Right atrium auricular region (tissue), 2 donors: Measurements from ENCODE around the gene ATXN3L. TPM values are rescaled to one million over a fixed set of nuclear protein-coding genes. Genes with fewer than 3 reads are reported as not detected.

Source experiments
- DNase-seq: peaks from one replicate; pipeline ENCODE4 v3.0.0-alpha.2; 2019; ENCODE audit warnings: low spot score
- H3K27ac ChIP-seq, 2 donors: fragments of 200-600 bp; sonication (generic); 1 replicate in 1 of 2; 2 replicates in 1 of 2; pipeline ENCODE4 v1.5.1; 2016 to 2019
- H3K27me3 ChIP-seq, 2 donors: fragments of 200-600 bp; sonication (generic); one replicate each; pipeline versions ENCODE4 v1.5.1 to v1.6.0; 2017 to 2019
- H3K36me3 ChIP-seq: fragments of 200-600 bp; sonication (generic); one replicate; pipeline ENCODE4 v1.5.1; 2016
- H3K4me1 ChIP-seq, 2 donors: fragments of 200-600 bp; sonication (generic); one replicate each; pipeline versions ENCODE4 v1.5.1 to v1.6.0; 2017 to 2019
- H3K4me3 ChIP-seq, 2 donors: fragments of 200-600 bp; sonication (generic); 1 replicate in 1 of 2; 2 replicates in 1 of 2; pipeline ENCODE4 v1.5.1; 2017 to 2019; ENCODE audit warnings: mild to moderate bottlenecking in 1 of 2, moderate library complexity in 1 of 2
- H3K9me3 ChIP-seq, 2 donors: fragments of 200-600 bp; sonication (generic); one replicate each; pipeline ENCODE4 v1.5.1; 2019
- CTCF ChIP-seq, 2 donors: fragments of 200-600 bp; sonication (generic); IDR thresholded peaks; one replicate each; pipeline ENCODE4 v1.5.1; 2019; ENCODE audit warnings: antibody characterized with exemption in 2 of 2
- total RNA-seq, 2 donors: library from RNA; depleted of rRNA; stranded (reverse); fragments of >200 nt; gene quantifications; one replicate each; pipeline ENCODE4 v1.1.0, GENCODE V29; 2016

ATXN3L gene
- total RNA-seq, 2 donors from 2014 or later: not detected

GRCh38 chrX:13284570-13284969 is 35.3 kb downstream of the ATXN3L start:
- Histone ChIP-seq H3K4me1 (no peaks in the 10 kb centered on the region), H3K36me3 (no peaks in the 10 kb centered on the region), H3K27ac (no peak overlapping the region), H3K4me3 (no peak overlapping the region), H3K27me3 (no peaks in the 10 kb centered on the region), H3K9me3 (peaks cover 4 to 20% of the 10 kb centered on the region in 2 donors)
- DNase-seq: no peak
- no peak for TF ChIP-seq CTCF (IDR thresholded peaks at IDR 0.05)

GRCh38 chrX:13283950-13284546 is 35.8 kb downstream of the ATXN3L start:
- H3K27me3 ChIP-seq: no peaks in the 10 kb centered on the region
- no peak for DNase-seq
- H3K9me3 ChIP-seq: peaks cover 4 to 20% of the 10 kb centered on the region in 2 donors
- H3K27ac ChIP-seq: no peak overlapping the region
- no peak for TF ChIP-seq CTCF (IDR thresholded peaks at IDR 0.05)
- H3K4me3 ChIP-seq: no peak overlapping the region
- no peaks in the 10 kb centered on the region for H3K4me1 ChIP-seq
- no peaks in the 10 kb centered on the region for H3K36me3 ChIP-seq

GRCh38 chrX:13283512-13283911 is 36.3 kb downstream of the ATXN3L start:
- H3K4me3 ChIP-seq: no peak overlapping the region
- no peaks in the 10 kb centered on the region for H3K27me3 ChIP-seq
- no peak for TF ChIP-seq CTCF (IDR thresholded peaks at IDR 0.05)
- H3K9me3 ChIP-seq: peaks cover 4 to 20% of the 10 kb centered on the region in 2 donors
- H3K4me1 ChIP-seq: no peaks in the 10 kb centered on the region
- no peaks in the 10 kb centered on the region for H3K36me3 ChIP-seq
- no peak overlapping the region for H3K27ac ChIP-seq
- DNase-seq: no peak

- H3K9me3 ChIP-seq: peaks cover 4 to 19% of the 10 kb centered on the region in 2 donors
- H3K4me1 ChIP-seq: no peaks in the 10 kb centered on the region
- no peak overlapping the region for H3K27ac ChIP-seq
- DNase-seq: no peak
- no peak for TF ChIP-seq CTCF (IDR thresholded peaks at IDR 0.05)
- no peak overlapping the region for H3K4me3 ChIP-seq
- H3K27me3 ChIP-seq: no peaks in the 10 kb centered on the region
- no peaks in the 10 kb centered on the region for H3K36me3 ChIP-seq
Observed at GRCh38 chrX:13281289-13281688, 38.6 kb downstream of the ATXN3L start.

DNA sequence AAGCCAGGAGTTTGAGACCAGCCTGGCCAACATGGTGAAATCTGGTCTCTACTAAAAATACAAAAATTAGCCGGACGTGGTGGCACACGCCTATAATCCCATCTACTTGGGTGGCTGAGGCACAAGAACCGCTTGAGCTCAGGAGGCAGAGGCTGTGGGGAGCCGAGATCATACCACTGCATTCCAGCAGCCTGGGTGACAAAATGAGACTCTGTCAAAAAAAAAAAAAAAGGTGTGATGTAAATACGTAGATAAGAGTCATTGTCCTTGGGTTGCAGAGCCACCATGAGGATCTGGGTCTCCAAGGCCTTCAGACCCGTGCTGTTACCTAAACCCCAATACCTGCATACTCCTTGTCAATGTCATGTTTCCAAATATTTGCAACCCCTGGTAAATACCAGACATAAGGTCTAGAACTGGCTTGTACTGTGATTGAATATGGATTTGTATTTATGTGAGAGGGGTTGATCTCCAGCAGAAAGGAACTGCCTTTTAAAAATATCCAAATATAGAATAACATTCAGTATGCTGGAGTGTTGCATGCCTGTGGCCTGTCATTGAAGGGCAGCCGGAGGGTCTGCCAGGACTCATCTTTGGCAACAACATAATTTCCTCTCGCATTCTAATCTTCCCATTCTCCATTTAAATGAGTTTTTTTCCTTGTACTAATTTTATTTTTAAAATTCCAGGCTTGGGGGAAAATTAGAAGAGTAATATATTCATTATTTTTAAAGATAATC is 40.4 kb downstream of the ATXN3L start:
- H3K4me3 ChIP-seq: no peak overlapping the region
- no peaks in the 10 kb centered on the region for H3K36me3 ChIP-seq
- TF ChIP-seq CTCF (IDR thresholded peaks at IDR 0.05): no peak
- DNase-seq: no peak
- peaks cover 0 to under 1% of the 10 kb centered on the region in 2 donors for H3K9me3 ChIP-seq
- no peaks in the 10 kb centered on the region for H3K4me1 ChIP-seq
- no peaks in the 10 kb centered on the region for H3K27me3 ChIP-seq
- H3K27ac ChIP-seq: no peak overlapping the region
